ENCODE measurements around the gene PSD.

The PSD gene

GRCh38 chr10:102419269-102420180 lies 940 bp upstream of the PSD start:
- DNase-seq = peak; percentile 76

GRCh38 chr10:102416695-102417094 lies 1.9 kb downstream of the PSD start:
- DNase-seq = no peak

GRCh38 chr10:102416283-102416682 lies 2.3 kb downstream of the PSD start:
- DNase-seq = no peak

GRCh38 chr10:102414749-102415148 lies 3.8 kb downstream of the PSD start:
- DNase-seq = no peak

- no peak for DNase-seq
Measured at GRCh38 chr10:102413806-102414561, 4.6 kb downstream of the PSD start.

- DNase-seq = peak; percentile 63
Measured at GRCh38 chr10:102413053-102413705, 5.4 kb downstream of the PSD start.

- no peak for DNase-seq
Measured at GRCh38 chr10:102412293-102412692, 6.3 kb downstream of the PSD start.

GRCh38 chr10:102411341-102412255 lies 7.0 kb downstream of the PSD start:
- no peak for DNase-seq

- DNase-seq = peak; percentile 83
Measured at GRCh38 chr10:102410429-102411073, 8.0 kb downstream of the PSD start.

GRCh38 chr10:102409604-102410428 lies 8.8 kb downstream of the PSD start:
- no peak for DNase-seq

- DNase-seq = peak; percentile 89
Measured at GRCh38 chr10:102408728-102409603, 9.6 kb downstream of the PSD start.

GRCh38 chr10:102408131-102408727 lies 10.4 kb downstream of the PSD start:
- DNase-seq = no peak

GRCh38 chr10:102407425-102408130 lies 11.0 kb downstream of the PSD start:
- DNase-seq = no peak

GRCh38 chr10:102406815-102407214 lies 11.8 kb downstream of the PSD start:
- no peak for DNase-seq

GRCh38 chr10:102405632-102406031 lies 13.0 kb downstream of the PSD start:
- DNase-seq = no peak

GRCh38 chr10:102405108-102405571 lies 13.4 kb downstream of the PSD start:
- DNase-seq = no peak

GRCh38 chr10:102404361-102405107 lies 14.1 kb downstream of the PSD start:
- DNase-seq = no peak

- no peak for DNase-seq
Measured at GRCh38 chr10:102403115-102403514, 15.5 kb downstream of the PSD start.

Data from stimulated activated CD4-positive, alpha-beta T cell treated with anti-CD3 and anti-CD28 coated beads, Interleukin-15, amount 100 ng/mL, for 24 hours (primary cell).